RKO (cell line): ENCODE measurements around the gene NFKB2.

ENCODE experiments used
- DNase-seq: peaks from one replicate; pipeline ENCODE4 v3.0.0-alpha.2; 2016; ENCODE audit warnings: low spot score

The NFKB2 gene

GRCh38 chr10:102394801-102395399, 605 bp upstream of the NFKB2 start:
- DNase-seq = peak; percentile 64

GRCh38 chr10:102396317-102396650, 779 bp downstream of the NFKB2 start:
- DNase-seq = no peak

DNA sequence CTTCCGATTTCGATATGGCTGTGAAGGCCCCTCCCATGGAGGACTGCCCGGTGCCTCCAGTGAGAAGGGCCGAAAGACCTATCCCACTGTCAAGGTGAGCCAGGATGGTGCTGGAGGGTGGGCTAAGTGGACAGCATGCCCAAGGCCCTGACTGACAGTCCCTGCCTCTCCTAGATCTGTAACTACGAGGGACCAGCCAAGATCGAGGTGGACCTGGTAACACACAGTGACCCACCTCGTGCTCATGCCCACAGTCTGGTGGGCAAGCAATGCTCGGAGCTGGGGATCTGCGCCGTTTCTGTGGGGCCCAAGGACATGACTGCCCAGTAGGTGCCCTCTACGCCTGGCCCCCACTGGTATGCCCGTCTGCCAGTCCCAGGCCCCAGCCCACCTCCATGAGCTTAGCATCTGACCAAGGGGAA, 1.2 kb downstream of the NFKB2 start:
- DNase-seq = no peak

- no peak for DNase-seq
Measured at GRCh38 chr10:102397222-102398171, 2.0 kb downstream of the NFKB2 start.

DNA sequence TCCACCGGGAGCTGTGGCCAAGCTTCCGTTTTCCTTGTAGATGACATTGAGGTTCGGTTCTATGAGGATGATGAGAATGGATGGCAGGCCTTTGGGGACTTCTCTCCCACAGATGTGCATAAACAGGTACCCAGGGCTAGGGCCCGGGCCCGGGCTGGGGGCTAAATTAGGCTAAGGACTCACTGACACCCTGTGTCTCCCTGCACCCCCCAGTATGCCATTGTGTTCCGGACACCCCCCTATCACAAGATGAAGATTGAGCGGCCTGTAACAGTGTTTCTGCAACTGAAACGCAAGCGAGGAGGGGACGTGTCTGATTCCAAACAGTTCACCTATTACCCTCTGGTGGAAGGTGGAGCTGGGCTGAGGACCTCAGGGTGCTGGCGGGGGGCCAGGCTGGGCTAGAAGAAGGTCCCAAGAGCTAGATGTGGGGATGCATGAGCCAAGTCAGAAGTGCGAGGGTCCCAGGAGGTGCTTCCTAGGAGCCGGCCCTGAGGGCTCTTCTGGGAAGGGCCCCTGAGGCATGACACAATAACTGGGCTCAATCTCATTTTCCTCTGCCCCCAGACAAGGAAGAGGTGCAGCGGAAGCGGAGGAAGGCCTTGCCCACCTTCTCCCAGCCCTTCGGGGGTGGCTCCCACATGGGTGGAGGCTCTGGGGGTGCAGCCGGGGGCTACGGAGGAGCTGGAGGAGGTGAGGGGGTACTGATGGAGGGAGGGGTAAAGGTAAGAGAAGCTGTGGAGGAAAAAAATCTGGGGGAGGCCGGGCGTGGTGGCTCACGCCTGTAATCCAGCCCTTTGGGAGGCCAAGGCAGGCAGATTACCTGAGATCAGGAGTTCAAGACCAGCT, 2.9 kb downstream of the NFKB2 start:
- no peak for DNase-seq

DNA sequence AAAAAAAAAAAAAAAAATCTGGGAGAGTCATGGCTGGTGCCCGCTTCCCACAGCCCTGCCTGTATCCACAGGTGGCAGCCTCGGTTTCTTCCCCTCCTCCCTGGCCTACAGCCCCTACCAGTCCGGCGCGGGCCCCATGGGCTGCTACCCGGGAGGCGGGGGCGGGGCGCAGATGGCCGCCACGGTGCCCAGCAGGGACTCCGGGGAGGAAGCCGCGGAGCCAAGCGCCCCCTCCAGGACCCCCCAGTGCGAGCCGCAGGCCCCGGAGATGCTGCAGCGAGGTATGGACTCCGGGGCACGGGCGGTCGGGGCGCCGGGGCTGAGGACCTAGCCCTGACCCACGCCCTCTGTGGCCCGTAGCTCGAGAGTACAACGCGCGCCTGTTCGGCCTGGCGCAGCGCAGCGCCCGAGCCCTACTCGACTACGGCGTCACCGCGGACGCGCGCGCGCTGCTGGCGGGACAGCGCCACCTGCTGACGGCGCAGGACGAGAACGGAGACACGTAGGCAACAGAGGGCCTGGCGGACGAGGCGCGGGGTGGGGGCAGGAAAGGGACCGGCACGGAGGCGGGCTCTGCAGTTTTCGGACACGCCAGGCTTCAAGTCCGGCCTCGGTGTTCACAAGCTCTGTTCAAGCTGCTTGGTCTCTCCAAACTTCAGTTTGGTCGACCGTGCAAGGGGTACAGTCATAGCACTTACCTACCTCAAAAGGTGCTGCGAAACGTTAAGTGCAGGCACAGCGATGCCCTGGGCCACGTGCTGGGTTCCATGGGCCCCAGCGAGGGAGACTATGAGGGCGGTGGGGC, 3.9 kb downstream of the NFKB2 start:
- peak; percentile 91 for DNase-seq

- DNase-seq = no peak
Measured at GRCh38 chr10:102400076-102400475, 4.6 kb downstream of the NFKB2 start.

DNA sequence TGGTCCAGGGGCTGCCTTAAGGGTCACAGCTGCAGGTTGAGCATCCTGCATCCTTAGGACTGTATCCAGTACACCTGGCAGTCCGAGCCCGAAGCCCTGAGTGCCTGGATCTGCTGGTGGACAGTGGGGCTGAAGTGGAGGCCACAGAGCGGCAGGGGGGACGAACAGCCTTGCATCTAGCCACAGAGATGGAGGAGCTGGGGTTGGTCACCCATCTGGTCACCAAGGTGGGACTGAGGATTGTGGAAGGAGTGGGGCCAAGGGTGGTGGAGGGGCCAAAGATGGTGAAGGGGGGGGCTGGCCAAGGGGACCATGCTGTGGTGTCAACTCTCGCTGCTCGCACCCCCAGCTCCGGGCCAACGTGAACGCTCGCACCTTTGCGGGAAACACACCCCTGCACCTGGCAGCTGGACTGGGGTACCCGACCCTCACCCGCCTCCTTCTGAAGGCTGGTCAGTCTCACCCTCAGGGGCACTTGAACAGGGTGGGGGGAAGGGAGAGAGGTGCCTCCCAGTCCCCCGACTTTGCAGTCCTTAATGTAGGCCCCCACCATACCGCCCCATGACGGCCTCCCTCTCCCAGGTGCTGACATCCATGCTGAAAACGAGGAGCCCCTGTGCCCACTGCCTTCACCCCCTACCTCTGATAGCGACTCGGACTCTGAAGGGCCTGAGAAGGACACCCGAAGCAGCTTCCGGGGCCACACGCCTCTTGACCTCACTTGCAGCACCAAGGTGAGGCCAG, 5.3 kb downstream of the NFKB2 start:
- DNase-seq = no peak

DNA sequence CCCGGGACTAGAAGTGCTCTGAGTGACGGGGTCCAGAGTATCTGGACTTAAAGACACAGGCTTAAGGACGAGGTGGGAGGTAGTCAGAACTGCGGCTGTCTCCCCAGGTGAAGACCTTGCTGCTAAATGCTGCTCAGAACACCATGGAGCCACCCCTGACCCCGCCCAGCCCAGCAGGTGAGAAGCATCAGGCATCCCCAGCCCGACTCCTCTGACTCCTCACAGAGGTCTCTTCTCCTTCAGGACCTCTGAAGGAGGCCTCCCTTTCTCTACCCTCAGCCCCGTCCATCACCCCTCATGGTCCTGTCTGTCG, 5.8 kb downstream of the NFKB2 start:
- no peak for DNase-seq

- no peak for DNase-seq
Measured at GRCh38 chr10:102401735-102402511, 6.4 kb downstream of the NFKB2 start.

DNA sequence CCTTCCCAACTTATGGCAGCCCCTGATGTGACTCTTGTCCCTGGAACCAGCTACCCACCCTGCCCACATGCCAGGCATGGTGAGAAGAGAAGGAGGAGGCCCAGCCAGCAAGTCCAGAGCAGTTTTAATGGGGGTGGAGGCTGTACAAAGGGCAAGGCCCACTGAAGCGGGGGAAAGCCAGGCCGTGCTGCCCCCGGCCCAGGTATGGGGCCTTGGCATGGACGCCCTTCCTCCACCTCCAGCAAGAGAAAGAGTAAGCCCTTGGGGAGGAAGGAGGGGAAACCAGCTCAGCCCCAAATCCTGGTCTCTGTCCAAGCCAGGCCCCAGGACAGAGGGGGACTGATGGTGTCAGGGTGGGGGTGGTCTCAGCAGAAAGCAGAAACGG, 7.0 kb downstream of the NFKB2 start:
- DNase-seq = no peak

- DNase-seq = no peak
Measured at GRCh38 chr10:102403115-102403514, 7.6 kb downstream of the NFKB2 start.

GRCh38 chr10:102404361-102405107, 9.0 kb downstream of the NFKB2 start:
- DNase-seq = no peak

DNA sequence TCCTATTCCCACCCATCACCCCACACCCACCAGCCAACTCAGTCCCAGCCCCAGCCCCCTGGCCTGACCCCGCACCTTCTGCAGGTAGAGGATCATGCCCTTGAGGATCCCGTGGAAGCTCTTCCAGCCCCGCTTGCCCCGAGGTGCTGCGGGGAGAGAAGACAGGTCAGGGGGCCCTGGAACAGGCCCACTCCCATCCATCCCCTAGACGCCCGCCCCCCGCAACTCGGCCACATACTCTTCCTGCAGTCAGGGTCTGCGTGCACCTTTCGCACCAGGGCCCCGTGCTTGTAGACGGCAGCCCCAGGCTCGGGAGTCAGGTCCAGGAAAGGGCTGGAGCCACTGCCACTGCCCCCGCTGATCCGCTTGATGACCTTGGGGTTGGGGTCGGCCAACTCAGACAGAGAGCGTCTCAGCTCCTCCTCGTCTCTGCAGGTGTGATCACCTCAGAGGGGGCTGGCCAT, 9.6 kb downstream of the NFKB2 start:
- DNase-seq = no peak

DNA sequence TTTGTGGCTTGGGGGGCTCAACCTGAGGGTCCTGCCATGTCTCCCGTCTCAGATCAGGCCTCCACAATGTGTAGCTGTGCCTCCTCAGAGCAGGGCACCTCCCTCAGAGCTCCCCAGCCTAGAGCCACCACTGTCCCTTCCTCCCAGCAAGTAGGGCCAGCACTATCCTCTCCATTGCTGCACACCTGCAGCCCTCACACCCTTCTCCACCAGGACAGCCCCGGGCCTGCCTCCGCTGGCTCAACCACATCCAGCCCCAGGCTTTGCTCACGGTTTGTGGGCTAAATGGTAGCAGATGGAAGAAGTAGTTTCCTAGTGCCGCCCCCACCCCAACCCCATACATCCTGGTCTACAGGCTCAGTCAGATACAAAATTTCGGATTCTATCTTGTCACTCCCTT, 10.1 kb downstream of the NFKB2 start:
- no peak for DNase-seq

DNA sequence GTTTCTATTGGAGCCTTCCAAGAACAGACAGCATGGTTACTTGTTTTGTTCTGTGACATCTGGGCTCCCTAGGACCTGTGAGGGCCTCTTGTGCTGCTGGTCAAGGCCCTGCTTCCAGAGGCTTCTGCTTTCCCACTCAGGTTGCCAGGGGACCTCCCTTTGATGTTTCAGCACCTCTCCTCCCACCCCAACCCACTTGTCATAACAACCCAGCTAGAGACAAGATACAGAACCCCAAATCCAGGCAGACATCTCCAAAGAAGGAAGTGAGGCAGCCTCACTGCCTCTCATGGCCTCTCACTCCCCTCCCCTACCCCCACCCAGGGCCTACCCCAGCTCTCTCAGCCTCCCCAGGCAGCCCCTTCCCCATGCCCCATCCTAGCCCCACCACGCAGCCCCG, 11.3 kb downstream of the NFKB2 start:
- no peak for DNase-seq

DNA sequence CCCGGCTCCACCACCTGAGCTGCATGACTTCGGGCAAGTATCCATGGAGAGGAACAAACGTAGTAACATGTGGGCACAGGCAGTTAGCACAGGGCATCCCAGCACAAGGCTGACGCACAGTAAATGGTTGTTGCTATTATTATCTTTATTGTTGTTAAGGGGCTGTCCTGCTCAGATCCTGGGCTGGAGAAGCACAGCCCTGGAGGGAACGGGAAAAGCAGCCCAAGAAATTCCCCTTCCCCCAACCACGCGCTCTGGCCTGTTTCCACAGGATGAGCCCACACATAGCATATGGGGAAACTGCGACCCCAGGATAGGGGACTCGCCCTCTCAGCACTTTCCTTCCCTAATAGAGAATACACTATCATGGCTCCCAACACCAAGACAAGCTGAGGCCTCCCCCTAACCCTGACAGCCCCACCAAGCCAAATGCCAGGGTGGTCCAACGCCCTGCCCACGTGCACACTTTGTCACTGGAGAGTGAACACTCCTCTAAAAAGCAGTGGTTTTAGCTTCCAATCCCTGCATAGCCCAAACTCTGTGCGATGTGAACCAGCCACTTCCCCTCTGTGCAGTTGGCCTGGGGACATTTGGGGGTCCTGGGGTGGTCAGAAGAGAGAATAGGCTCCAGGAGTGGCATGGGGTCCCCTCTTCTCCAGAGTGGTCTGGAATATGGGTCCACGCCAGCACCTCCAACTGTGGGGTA, 12.1 kb downstream of the NFKB2 start:
- no peak for DNase-seq

DNA sequence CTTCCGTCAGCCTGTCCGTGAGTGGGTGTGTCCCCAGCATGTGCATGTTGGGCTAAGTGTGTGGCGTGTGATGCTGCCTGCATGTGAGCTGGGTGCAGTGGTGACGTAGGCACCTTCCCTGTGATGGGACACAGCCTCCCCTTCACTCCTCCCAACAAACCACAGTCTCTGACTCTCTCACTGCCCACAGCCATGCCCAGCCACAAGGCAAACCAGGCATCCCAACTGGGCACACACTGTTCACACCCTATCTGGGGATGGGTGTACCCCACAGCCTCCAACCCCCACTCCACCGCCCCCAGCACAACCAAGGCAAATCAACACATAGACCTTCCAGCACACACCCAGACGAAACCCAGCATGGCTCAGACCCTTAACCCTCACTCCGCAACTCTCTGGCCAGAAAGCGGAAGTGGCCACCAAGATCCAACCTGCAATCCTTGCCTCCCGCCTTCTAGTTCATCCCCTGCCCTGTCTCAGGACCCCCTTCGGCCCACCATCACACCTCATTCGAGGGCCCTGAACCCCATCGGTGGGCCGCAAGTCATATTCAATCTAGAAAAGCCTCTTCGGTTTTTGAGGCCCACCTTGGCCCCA, 12.7 kb downstream of the NFKB2 start:
- no peak for DNase-seq
